ENCODE data around the gene MTTP. TPM values are rescaled to one million over a fixed set of nuclear protein-coding genes. Genes with fewer than 3 reads are reported as not detected.

Gene MTTP
- total and polyA plus RNA-seq, 8 donors = 0.21 to 1.2 (median 0.66) TPM

- intact Hi-C loops (cut with DNase I) = no loop called here
- no peaks in the 10 kb centered on the region for H3K4me1 ChIP-seq
- ATAC-seq (no peak), DNase-seq (no peak)
- H3K9me3 ChIP-seq = no peaks in the 10 kb centered on the region
- H3K27ac ChIP-seq = no peak overlapping the region
- no peaks in the 10 kb centered on the region for H3K36me3 ChIP-seq
- H3K27me3 ChIP-seq = no peaks in the 10 kb centered on the region
- H3K4me3 ChIP-seq = no peak overlapping the region
- no peak for TF ChIP-seq CTCF (IDR thresholded peaks at IDR 0.05)
These were observed 61.8 kb downstream of the MTTP start for GRCh38 chr4:99636422-99636821.

GRCh38 chr4:99637174-99637573 is 62.5 kb downstream of the MTTP start:
- Histone ChIP-seq H3K36me3 (no peaks in the 10 kb centered on the region), H3K27me3 (no peaks in the 10 kb centered on the region), H3K9me3 (no peaks in the 10 kb centered on the region), H3K4me3 (no peak overlapping the region), H3K4me1 (no peaks in the 10 kb centered on the region), H3K27ac (no peak overlapping the region)
- intact Hi-C loops (cut with DNase I) = no loop called here
- ATAC-seq (no peak), DNase-seq (no peak)
- no peak for TF ChIP-seq CTCF (IDR thresholded peaks at IDR 0.05)

- ATAC-seq = no peak
- H3K36me3 ChIP-seq = no peaks in the 10 kb centered on the region
- intact Hi-C loops (cut with DNase I) = no loop called here
These were observed 66.1 kb downstream of the MTTP start for GRCh38 chr4:99640676-99641075.

GRCh38 chr4:99642725-99643489 is 68.3 kb downstream of the MTTP start:
- Histone ChIP-seq H3K27ac (no peak overlapping the region), H3K27me3 (no peaks in the 10 kb centered on the region), H3K9me3 (no peaks in the 10 kb centered on the region), H3K36me3 (no peaks in the 10 kb centered on the region), H3K4me3 (no peak overlapping the region), H3K4me1 (no peaks in the 10 kb centered on the region)
- no peak for DNase-seq
- intact Hi-C loops (cut with DNase I) = no loop called here
- TF ChIP-seq CTCF (IDR thresholded peaks at IDR 0.05) = no peak
- ATAC-seq = no peak

More at GRCh38 chr4:99640676-99641075, 66.1 kb downstream of the MTTP start:
- no peak for DNase-seq
- no peak overlapping the region for H3K27ac ChIP-seq
- H3K27me3 ChIP-seq = no peaks in the 10 kb centered on the region
- no peak overlapping the region for H3K4me3 ChIP-seq
- no peaks in the 10 kb centered on the region for H3K4me1 ChIP-seq
- no peaks in the 10 kb centered on the region for H3K9me3 ChIP-seq
- no peak for TF ChIP-seq CTCF (IDR thresholded peaks at IDR 0.05)

GRCh38 chr4:99644453-99644852 is 69.8 kb downstream of the MTTP start:
- no peak for TF ChIP-seq CTCF (IDR thresholded peaks at IDR 0.05)
- H3K4me3 ChIP-seq = no peak overlapping the region
- DNase-seq (no peak), ATAC-seq (peak; percentile 37)
- no peaks in the 10 kb centered on the region for H3K36me3 ChIP-seq
- H3K27ac ChIP-seq = no peak overlapping the region
- intact Hi-C loops (cut with DNase I) = no loop called here
- no peaks in the 10 kb centered on the region for H3K4me1 ChIP-seq
- no peaks in the 10 kb centered on the region for H3K27me3 ChIP-seq
- no peaks in the 10 kb centered on the region for H3K9me3 ChIP-seq

All from left lung (tissue), 10 donors.